K562 (cell line): ENCODE measurements around the gene VPS26A. TPM values are rescaled to one million over a fixed set of nuclear protein-coding genes. Genes with fewer than 3 reads are reported as not detected.

Experiments
- DNMT1 ChIP-seq: fragments of 450-650 bp; IDR thresholded peaks from 2 replicates; pipeline ENCODE4 v1.6.1; 2016; ENCODE audit warnings: antibody characterized with exemption, mild to moderate bottlenecking
- ERF ChIP-seq: fragments of 450-650 bp; formaldehyde crosslinking; IDR thresholded peaks from 2 replicates; pipeline ENCODE4 v1.4.0; 2020; ENCODE audit warnings: mild to moderate bottlenecking, mixed read lengths
- EWSR1 ChIP-seq: fragments of 450-650 bp; IDR thresholded peaks from 2 replicates; pipeline ENCODE4 v1.6.1; 2018; ENCODE audit warnings: borderline replicate concordance, mild to moderate bottlenecking, low read depth, moderate library complexity; ENCODE audit not compliant: partially characterized antibody
- HMGN3 ChIP-seq: IDR thresholded peaks from 2 replicates; pipeline ENCODE4 v1.6.1; 2011; ENCODE audit warnings: borderline replicate concordance, low read depth, mild to moderate bottlenecking, mixed read lengths, low read length; ENCODE audit not compliant: insufficient read length; ENCODE audit errors: extremely low read depth
- MYBL2 ChIP-seq, 2 experiments: fragments of 450-650 bp in 1 of 2; sonication (generic) in 1 of 2; formaldehyde crosslinking in 1 of 2; IDR thresholded peaks; 2 replicates each; pipeline versions ENCODE4 v1.6.1 to v1.8.1; 2017 to 2022; ENCODE audit warnings: borderline replicate concordance in 1 of 2, inconsistent platforms in 1 of 2, low read depth in 1 of 2, mild to moderate bottlenecking in 1 of 2, missing genetic modification reagents in 1 of 2, moderate library complexity in 1 of 2
- RBM34 ChIP-seq: fragments of 200-400 bp; formaldehyde crosslinking; IDR thresholded peaks from 2 replicates; pipeline ENCODE4 v1.6.1; 2018; ENCODE audit warnings: low read length, borderline replicate concordance; ENCODE audit not compliant: insufficient read depth
- RBM39 ChIP-seq: fragments of 200-400 bp; formaldehyde crosslinking; optimal IDR thresholded peaks from 2 replicates; pipeline ENCODE3; 2018; ENCODE audit warnings: low read depth, low read length
- SIN3A ChIP-seq, 2 experiments: fragments of 150-350 bp in 1 of 2; IDR thresholded peaks; 2 replicates each; pipeline ENCODE4 v1.6.1; 2011 to 2016; ENCODE audit warnings: borderline replicate concordance in 2 of 2, low read depth in 2 of 2, low read length in 2 of 2, mild to moderate bottlenecking in 2 of 2, moderate library complexity in 2 of 2; ENCODE audit not compliant: control insufficient read depth in 1 of 2
- SREBF1 ChIP-seq: fragments of 150-350 bp; IDR thresholded peaks from 2 replicates; pipeline ENCODE4 v1.6.1; 2014; ENCODE audit warnings: antibody characterized with exemption, low read depth, low read length, borderline replicate concordance
- SRF ChIP-seq, 2 experiments: fragments of 250-450, 450-650 bp in 1 of 2; sonication (Bioruptor Pico) in 1 of 2; sonication (generic) in 1 of 2; formaldehyde crosslinking; IDR thresholded peaks; 2 replicates each; pipeline versions ENCODE4 v1.5.0 to v1.5.1; 2020 to 2022; ENCODE audit warnings: mild to moderate bottlenecking in 1 of 2, missing genetic modification reagents in 1 of 2
- ZBTB1 ChIP-seq: sonication (generic); formaldehyde crosslinking; IDR thresholded peaks from 2 replicates; pipeline ENCODE4 v1.8.1; 2023; ENCODE audit warnings: missing genetic modification reagents, low read depth, mild to moderate bottlenecking, borderline replicate concordance
- ZNF311 ChIP-seq: fragments of 250-450 bp; sonication (Bioruptor Pico); IDR thresholded peaks from 2 replicates; pipeline ENCODE4 v1.4.0; 2020; ENCODE audit warnings: mild to moderate bottlenecking, moderate library complexity
- ZNF707 ChIP-seq: fragments of 250-450 bp; sonication (Bioruptor Pico); conservative IDR thresholded peaks from 2 replicates; pipeline ENCODE4 v1.8.0; 2022; ENCODE audit warnings: inconsistent platforms, mild to moderate bottlenecking, moderate library complexity
- polyA plus RNA-seq, 8 experiments: library from polyadenylated mRNA; depleted of rRNA in 4 of 8; stranded (reverse) in 5 of 8; unstranded in 3 of 8; fragments of >200 nt; fragmentation: Nextera tagmentation in 2 of 8; fragmentation: Illumina TruSeq in 1 of 8; extraction: Ambion mirVana in 2 of 8; extraction: Trizol in 1 of 8; gene quantifications; 2 replicates each; pipeline versions ENCODE4 v1.2.1 to v1.2.3, GENCODE V29; 2011 to 2014; ENCODE audit warnings: inconsistent platforms in 1 of 8, missing spikeins in 1 of 8
- total RNA-seq, 7 experiments: library from RNA; depleted of rRNA in 6 of 7; stranded (reverse); fragments of >200 nt in 6 of 7; fragmentation: Illumina TruSeq in 2 of 7; extraction: Trizol in 2 of 7; gene quantifications; 2 replicates each; pipeline versions ENCODE4 v1.2.1 to v1.2.3, GENCODE V29; 2011 to 2021; ENCODE audit warnings: low replicate concordance in 1 of 7
- TF ChIP-seq, protein P1 (sequence below): fragments of 250-450 bp; sonication (Bioruptor Pico); IDR thresholded peaks from 2 replicates; pipeline ENCODE4 v1.4.0; 2020; ENCODE audit warnings: mild to moderate bottlenecking, moderate library complexity
- TF ChIP-seq, protein P2 (sequence below): fragments of 450-650 bp; IDR thresholded peaks from 2 replicates; pipeline ENCODE4 v1.6.1; 2017; ENCODE audit warnings: mild to moderate bottlenecking, moderate library complexity
- TF ChIP-seq, protein P3 (sequence below): fragments of 150-350 bp; conservative IDR thresholded peaks from 2 replicates; pipeline ENCODE4 v1.6.1; 2014; ENCODE audit warnings: low read length
- TF ChIP-seq, protein P4 (sequence below): fragments of 450-650 bp; formaldehyde crosslinking; IDR thresholded peaks from 2 replicates; pipeline ENCODE4 v1.4.0; 2020; ENCODE audit warnings: mild to moderate bottlenecking, moderate library complexity

The VPS26A gene
- total and polyA plus RNA-seq, 9 of the 15 experiments (the other 6 are each of a cell fraction or from before 2014, with no cell fraction given): 47.1 to 137 (median 69.3) TPM

DNA sequence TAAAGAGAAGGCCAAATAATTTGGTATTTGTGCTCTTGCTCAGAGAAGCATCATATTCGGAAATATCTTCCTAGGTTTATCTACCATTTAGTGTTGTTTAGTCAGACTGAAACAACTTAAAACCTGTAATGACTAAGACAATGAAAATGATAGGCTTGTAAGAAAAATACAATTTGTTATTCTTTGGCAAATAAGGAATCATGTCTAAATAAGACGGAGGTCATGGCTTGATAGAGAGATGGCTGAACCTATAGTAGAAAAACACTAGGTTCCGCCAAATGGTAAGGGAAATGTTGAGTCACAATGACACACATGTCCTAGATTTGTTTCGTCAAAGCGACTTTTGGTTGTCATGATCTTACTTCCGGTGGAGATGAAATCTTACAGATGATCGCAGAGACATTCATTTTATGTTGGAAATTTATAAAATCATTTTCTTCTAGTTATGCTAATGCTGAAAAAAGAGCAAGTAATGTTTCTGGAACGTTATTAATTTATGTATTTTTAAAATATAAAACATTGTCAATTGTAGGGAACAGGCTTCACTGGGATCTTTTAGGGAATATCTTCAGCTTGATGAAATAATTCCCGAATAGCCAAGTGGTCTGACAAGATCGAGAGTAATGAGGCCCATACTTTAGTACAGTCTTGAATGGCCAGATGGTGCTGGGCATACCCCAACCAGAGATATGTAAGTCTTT is 35.0 kb upstream of the VPS26A start (continued):
- TF ChIP-seq, protein P1, sequence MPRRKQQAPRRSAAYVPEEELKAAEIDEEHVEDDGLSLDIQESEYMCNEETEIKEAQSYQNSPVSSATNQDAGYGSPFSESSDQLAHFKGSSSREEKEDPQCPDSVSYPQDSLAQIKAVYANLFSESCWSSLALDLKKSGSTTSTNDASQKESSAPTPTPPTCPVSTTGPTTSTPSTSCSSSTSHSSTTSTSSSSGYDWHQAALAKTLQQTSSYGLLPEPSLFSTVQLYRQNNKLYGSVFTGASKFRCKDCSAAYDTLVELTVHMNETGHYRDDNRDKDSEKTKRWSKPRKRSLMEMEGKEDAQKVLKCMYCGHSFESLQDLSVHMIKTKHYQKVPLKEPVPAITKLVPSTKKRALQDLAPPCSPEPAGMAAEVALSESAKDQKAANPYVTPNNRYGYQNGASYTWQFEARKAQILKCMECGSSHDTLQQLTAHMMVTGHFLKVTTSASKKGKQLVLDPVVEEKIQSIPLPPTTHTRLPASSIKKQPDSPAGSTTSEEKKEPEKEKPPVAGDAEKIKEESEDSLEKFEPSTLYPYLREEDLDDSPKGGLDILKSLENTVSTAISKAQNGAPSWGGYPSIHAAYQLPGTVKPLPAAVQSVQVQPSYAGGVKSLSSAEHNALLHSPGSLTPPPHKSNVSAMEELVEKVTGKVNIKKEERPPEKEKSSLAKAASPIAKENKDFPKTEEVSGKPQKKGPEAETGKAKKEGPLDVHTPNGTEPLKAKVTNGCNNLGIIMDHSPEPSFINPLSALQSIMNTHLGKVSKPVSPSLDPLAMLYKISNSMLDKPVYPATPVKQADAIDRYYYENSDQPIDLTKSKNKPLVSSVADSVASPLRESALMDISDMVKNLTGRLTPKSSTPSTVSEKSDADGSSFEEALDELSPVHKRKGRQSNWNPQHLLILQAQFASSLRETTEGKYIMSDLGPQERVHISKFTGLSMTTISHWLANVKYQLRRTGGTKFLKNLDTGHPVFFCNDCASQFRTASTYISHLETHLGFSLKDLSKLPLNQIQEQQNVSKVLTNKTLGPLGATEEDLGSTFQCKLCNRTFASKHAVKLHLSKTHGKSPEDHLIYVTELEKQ: no peak
- TF ChIP-seq ERF (CRISPR knock-in tag): no peak
- TF ChIP-seq RBM39: no peak
- TF ChIP-seq ZNF311 (CRISPR knock-in tag): no peak
- no peak for TF ChIP-seq RBM34
- TF ChIP-seq EWSR1: no peak
- no peak for TF ChIP-seq ZNF707
- TF ChIP-seq, protein P2, sequence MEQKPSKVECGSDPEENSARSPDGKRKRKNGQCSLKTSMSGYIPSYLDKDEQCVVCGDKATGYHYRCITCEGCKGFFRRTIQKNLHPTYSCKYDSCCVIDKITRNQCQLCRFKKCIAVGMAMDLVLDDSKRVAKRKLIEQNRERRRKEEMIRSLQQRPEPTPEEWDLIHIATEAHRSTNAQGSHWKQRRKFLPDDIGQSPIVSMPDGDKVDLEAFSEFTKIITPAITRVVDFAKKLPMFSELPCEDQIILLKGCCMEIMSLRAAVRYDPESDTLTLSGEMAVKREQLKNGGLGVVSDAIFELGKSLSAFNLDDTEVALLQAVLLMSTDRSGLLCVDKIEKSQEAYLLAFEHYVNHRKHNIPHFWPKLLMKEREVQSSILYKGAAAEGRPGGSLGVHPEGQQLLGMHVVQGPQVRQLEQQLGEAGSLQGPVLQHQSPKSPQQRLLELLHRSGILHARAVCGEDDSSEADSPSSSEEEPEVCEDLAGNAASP: no peak
- TF ChIP-seq SRF (CRISPR knock-in tag; IDR thresholded peaks at IDR 0.05): no peak
- no peak for TF ChIP-seq DNMT1
- TF ChIP-seq SREBF1: no peak
- TF ChIP-seq, protein P3, sequence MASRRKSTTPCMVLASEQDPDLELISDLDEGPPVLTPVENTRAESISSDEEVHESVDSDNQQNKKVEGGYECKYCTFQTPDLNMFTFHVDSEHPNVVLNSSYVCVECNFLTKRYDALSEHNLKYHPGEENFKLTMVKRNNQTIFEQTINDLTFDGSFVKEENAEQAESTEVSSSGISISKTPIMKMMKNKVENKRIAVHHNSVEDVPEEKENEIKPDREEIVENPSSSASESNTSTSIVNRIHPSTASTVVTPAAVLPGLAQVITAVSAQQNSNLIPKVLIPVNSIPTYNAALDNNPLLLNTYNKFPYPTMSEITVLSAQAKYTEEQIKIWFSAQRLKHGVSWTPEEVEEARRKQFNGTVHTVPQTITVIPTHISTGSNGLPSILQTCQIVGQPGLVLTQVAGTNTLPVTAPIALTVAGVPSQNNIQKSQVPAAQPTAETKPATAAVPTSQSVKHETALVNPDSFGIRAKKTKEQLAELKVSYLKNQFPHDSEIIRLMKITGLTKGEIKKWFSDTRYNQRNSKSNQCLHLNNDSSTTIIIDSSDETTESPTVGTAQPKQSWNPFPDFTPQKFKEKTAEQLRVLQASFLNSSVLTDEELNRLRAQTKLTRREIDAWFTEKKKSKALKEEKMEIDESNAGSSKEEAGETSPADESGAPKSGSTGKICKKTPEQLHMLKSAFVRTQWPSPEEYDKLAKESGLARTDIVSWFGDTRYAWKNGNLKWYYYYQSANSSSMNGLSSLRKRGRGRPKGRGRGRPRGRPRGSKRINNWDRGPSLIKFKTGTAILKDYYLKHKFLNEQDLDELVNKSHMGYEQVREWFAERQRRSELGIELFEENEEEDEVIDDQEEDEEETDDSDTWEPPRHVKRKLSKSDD: no peak
- TF ChIP-seq ZBTB1: no peak
- no peak for TF ChIP-seq HMGN3
- TF ChIP-seq SIN3A (IDR thresholded peaks at IDR 0.05; ENCODE audit: borderline replicate concordance in 2 of 2, control insufficient read depth in 1 of 2, low read depth in 2 of 2, low read length in 2 of 2): no peak
- TF ChIP-seq, protein P4, sequence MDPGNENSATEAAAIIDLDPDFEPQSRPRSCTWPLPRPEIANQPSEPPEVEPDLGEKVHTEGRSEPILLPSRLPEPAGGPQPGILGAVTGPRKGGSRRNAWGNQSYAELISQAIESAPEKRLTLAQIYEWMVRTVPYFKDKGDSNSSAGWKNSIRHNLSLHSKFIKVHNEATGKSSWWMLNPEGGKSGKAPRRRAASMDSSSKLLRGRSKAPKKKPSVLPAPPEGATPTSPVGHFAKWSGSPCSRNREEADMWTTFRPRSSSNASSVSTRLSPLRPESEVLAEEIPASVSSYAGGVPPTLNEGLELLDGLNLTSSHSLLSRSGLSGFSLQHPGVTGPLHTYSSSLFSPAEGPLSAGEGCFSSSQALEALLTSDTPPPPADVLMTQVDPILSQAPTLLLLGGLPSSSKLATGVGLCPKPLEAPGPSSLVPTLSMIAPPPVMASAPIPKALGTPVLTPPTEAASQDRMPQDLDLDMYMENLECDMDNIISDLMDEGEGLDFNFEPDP: no peak
- TF ChIP-seq MYBL2 (IDR thresholded peaks at IDR 0.05; ENCODE audit: low read depth): no peak
- no peak for TF ChIP-seq MYBL2 (CRISPR knock-in tag; IDR thresholded peaks at IDR 0.05; ENCODE audit: borderline replicate concordance)
